ENCODE measurements around the gene MAPK8IP1. TPM values are rescaled to one million over a fixed set of nuclear protein-coding genes. Genes with fewer than 3 reads are reported as not detected.

The MAPK8IP1 gene
- total RNA-seq, 3 donors from 2014 or later, result 1.6 to 12.3 (median 2.5) TPM

DNA sequence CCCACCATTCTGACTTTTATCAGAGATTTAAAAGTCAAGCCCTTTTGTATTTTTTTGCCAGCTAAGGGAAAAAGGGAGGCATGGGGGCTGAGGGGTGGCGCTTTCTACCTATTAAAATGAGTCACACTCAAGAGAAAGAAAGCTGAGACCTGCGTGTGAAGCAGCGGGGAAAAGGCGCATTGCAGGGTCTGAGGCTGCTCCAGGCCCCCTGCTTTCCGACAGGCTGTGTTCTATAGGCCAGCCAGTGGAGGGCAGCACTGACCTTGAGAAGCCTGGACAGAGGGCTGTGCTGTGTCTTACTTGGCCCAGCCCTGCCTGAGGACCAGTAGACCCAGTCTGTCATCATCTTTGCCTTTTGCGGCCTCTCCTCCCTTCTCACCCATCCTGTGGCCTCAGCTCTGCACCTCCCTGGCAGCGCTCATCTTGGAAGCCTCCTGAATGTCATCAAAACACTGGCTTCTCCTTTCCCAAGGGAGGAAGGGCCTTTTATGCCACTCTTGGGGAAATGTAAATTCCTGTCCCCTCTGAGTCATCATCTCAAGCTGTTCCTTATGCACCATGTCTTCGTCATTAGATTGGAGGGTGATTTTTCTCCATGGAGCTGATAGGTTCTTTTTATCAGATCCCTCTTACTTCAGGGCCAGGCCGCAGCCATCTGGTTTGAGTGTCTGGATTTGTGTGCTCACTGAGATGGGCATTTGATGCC, 12.6 kb upstream of the MAPK8IP1 start:
- no peaks in the 10 kb centered on the region for H3K4me1 ChIP-seq (ENCODE audit: low read depth)
- no peaks in the 10 kb centered on the region for H3K9me3 ChIP-seq
- TF ChIP-seq, protein P1, sequence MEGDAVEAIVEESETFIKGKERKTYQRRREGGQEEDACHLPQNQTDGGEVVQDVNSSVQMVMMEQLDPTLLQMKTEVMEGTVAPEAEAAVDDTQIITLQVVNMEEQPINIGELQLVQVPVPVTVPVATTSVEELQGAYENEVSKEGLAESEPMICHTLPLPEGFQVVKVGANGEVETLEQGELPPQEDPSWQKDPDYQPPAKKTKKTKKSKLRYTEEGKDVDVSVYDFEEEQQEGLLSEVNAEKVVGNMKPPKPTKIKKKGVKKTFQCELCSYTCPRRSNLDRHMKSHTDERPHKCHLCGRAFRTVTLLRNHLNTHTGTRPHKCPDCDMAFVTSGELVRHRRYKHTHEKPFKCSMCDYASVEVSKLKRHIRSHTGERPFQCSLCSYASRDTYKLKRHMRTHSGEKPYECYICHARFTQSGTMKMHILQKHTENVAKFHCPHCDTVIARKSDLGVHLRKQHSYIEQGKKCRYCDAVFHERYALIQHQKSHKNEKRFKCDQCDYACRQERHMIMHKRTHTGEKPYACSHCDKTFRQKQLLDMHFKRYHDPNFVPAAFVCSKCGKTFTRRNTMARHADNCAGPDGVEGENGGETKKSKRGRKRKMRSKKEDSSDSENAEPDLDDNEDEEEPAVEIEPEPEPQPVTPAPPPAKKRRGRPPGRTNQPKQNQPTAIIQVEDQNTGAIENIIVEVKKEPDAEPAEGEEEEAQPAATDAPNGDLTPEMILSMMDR (IDR thresholded peaks at IDR 0.05), result peak; percentile 22
- DNase-seq (peak in 1 of 3 donors; percentile 44), ATAC-seq (peak; percentile 80)
- peaks cover 19% of the 10 kb centered on the region for H3K36me3 ChIP-seq (ENCODE audit: low read depth)
- H3K4me3 ChIP-seq, result no peak overlapping the region
- intact Hi-C loops (cut with DNase I, micrococcal nuclease), result no loop called here

DNA sequence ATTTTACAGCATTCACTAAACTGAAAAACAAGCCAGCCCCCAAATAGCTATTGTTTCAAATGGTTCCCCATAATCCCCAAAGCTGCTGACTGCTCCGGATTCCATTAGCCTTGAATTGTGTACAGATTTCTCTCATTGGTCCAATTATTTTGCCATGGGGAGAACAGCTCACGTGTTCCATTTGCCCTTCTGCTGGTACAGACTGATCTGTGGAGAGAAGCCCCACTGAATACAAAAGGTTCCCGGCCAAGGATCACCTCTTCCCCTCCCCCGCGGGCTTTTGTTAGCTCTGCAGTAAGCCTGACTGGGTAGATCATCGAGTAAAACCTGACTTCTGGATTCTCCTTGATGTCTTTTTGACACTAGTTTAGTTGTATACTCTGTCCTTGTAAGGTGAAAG, 9.1 kb upstream of the MAPK8IP1 start:
- TF ChIP-seq, protein P1 (IDR thresholded peaks at IDR 0.05), result no peak
- ATAC-seq (no peak), DNase-seq (no peak)
- intact Hi-C loops (cut with DNase I, micrococcal nuclease), result no loop called here
- Histone ChIP-seq H3K4me1 (ENCODE audit: low read depth) (no peaks in the 10 kb centered on the region), H3K4me3 (no peak overlapping the region), H3K36me3 (ENCODE audit: low read depth) (peaks cover 3% of the 10 kb centered on the region), H3K9me3 (no peaks in the 10 kb centered on the region)

DNA sequence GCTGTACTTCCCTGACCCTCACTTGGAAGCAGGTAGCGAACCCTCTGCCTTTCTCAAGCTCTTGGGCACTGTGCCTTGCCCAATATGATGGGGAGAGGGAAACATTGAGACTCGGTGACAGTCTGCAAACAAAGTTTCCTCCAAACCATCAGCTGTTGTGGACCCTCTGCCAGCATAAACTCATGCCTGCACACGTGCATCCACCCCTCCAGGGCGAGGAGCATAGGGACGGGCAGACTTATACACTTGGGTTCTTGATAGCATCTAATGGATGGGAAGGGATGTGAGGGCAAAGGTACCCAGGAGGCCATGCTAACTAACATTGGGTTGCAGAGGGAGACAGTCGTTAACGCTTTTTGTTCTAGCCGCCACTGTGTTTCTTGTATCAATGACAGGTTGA, 8.2 kb upstream of the MAPK8IP1 start:
- H3K4me1 ChIP-seq (ENCODE audit: low read depth), result no peaks in the 10 kb centered on the region
- H3K4me3 ChIP-seq, result no peak overlapping the region
- TF ChIP-seq, protein P1 (IDR thresholded peaks at IDR 0.05), result no peak
- no peaks in the 10 kb centered on the region for H3K9me3 ChIP-seq
- no peaks in the 10 kb centered on the region for H3K36me3 ChIP-seq (ENCODE audit: low read depth)
- ATAC-seq (no peak), DNase-seq (no peak)
- intact Hi-C loops (cut with DNase I, micrococcal nuclease), result no loop called here

DNA sequence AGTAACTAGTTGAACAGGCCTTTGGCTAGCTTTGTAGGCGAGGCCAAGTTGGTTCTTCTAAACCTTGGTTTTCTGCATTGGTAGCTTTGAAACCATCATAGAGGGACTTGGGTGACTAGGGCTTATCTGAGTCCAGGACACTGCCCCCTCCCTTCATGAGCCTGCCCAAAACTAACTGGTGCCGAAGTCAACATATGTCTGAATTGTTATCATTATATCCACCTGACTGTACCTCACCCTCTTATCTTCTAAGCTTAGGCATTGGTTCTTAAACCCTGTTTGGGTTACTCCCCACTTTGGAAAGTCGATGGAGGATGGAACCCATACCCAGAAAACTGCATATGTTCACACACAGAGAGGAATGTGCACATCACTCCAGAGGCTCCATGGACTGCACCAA, 7.6 kb upstream of the MAPK8IP1 start:
- Histone ChIP-seq H3K9me3 (no peaks in the 10 kb centered on the region), H3K4me3 (no peak overlapping the region), H3K36me3 (ENCODE audit: low read depth) (no peaks in the 10 kb centered on the region), H3K4me1 (ENCODE audit: low read depth) (no peaks in the 10 kb centered on the region)
- DNase-seq, result no peak
- no peak for ATAC-seq
- TF ChIP-seq, protein P1 (IDR thresholded peaks at IDR 0.05), result no peak
- intact Hi-C loops (cut with DNase I, micrococcal nuclease), result no loop called here

DNA sequence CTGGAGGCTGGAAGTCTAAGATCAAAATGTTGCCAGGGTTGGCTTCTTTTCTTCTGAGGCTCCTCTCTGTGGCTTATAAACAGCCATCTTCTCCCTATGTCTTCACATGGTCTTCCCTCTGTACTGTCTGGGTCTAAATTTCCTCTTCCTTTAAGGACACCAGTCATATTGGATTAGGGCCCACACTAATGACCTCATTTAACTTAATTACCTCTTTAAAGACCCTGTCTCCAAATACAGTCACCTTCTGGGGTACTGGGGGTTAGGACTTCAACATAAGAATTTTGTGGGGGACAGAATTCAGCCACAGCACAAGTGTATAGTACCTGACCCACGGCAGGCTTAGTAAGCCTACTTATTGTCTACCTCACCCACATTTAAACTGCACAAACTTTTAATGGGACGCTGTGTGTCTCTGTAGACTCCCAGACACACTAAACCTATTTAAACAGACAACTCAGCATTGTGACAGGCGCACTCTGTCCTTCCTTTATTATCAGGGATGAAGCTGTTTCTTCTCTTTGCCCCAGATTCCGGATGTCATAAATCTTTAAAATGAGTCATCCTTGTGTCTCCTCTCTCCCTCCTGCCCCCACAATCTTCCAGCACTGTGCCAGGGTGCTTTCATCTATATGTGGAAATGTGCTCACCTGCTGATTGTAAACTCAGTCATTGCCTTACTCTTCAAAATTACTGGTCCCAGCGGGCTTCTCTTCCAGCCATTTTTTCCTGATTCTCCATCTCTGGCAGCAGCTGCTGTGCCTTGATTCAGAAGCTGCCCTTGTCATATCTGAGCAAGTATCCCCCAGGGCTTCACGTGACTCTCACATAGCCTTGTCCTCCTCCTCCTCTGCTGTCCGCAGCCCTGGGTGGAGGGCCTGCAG, 5.4 kb upstream of the MAPK8IP1 start:
- ATAC-seq, result no peak
- Histone ChIP-seq H3K4me1 (ENCODE audit: low read depth) (no peaks in the 10 kb centered on the region), H3K4me3 (no peak overlapping the region), H3K9me3 (no peaks in the 10 kb centered on the region), H3K36me3 (ENCODE audit: low read depth) (no peaks in the 10 kb centered on the region)
- intact Hi-C loops (cut with DNase I, micrococcal nuclease), result no loop called here
- TF ChIP-seq, protein P1 (IDR thresholded peaks at IDR 0.05), result no peak
- no peak for DNase-seq

Data from mucosa of descending colon (tissue), 3 donors.